Activated T-cell treated with anti-CD3 and anti-CD28 coated beads, Interleukin-2, amount 50 U/mL, for 4 hours (primary cell): Measurements from ENCODE around the gene HPSE. TPM values are rescaled to one million over a fixed set of nuclear protein-coding genes. Genes with fewer than 3 reads are reported as not detected.
A peak's percentile ranks its signal among the peaks of the same experiment; 100 is the strongest.

Source experiments
- ATAC-seq, 2 donors: fragments of 200-7000 bp; cut with Tn5 transposase; one replicate each; pipeline ENCODE4 v1.10.0; 2021
- DNase-seq: peaks from one replicate; pipeline ENCODE4 v3.0.0-alpha.2; 2020
- H3K27me3 Mint-ChIP-seq: one replicate; pipeline ENCODE4 v1.8.0; 2021; ENCODE audit warnings: low read depth, mixed read lengths
- H3K36me3 Mint-ChIP-seq: one replicate; pipeline ENCODE4 v1.8.0; 2022; ENCODE audit warnings: mixed read lengths; ENCODE audit not compliant: insufficient read depth
- H3K4me1 Mint-ChIP-seq: one replicate; pipeline ENCODE4 v1.8.0; 2021; ENCODE audit warnings: low read depth, mixed read lengths
- H3K4me3 Mint-ChIP-seq: one replicate; pipeline ENCODE4 v1.8.0; 2021; ENCODE audit warnings: mild to moderate bottlenecking, moderate library complexity, mixed read lengths
- H3K9me3 Mint-ChIP-seq: one replicate; pipeline ENCODE4 v1.8.0; 2021; ENCODE audit warnings: mixed read lengths
- total RNA-seq, 3 donors: library from RNA; stranded (reverse); gene quantifications; one replicate each; pipeline ENCODE4 v1.2.1, GENCODE V29; 2021

The HPSE gene
- total RNA-seq: 1 to 10 TPM; 4.2 to 5.6 (median 5.0) TPM

DNA sequence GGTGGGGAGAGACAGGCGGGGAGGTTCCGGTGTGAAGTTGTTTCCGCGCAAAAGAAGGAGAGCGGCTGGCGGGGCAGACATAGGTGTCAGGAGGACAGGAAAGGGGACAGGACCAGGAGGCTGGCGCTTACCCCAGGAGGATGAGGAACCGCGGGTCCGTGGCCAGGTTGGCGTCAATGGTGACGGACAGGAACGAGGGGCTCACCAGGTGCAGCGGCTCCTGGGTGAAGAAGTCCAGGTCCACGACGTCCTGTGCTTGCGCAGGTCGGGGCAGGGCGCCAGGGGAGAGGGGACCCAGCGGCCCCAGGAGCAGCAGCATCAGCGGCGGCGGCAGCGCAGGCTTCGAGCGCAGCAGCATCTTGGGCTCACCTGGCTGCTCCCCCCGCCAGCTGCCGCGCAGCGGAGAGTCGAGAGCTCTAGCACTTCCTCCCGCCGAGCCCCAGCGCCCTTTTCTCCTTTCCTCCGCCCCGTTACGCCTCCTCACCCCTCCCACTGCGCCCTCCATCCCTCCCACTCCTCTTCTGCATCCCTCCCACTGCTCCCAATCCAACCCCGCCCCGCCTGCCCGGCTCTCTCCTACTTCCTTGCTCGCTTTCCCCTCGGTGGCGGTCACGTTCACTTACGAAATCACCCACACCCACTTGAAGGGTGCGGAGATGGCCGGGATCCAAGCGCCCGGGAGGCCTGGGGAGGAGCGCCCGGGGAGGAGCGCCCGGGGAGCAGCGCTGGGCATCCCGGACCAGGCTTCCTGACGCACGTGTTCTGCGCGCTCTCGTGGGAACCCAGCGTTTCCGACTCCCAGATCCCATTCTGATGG is at the start of gene HPSE:
Gene HPSE (minus strand): TSS at position 424 of the 817 bp plus-strand sequence. CDS start 66 bp downstream, at position 358.
- peaks cover 6% of the 10 kb centered on the region for H3K9me3 Mint-ChIP-seq
- H3K36me3 Mint-ChIP-seq: peaks cover 3% of the 10 kb centered on the region
- H3K4me1 Mint-ChIP-seq: peaks cover 31% of the 10 kb centered on the region
- peak within 1 kb of the TSS; percentile 86 for H3K4me3 Mint-ChIP-seq
- peak; percentile 88 to 89 for ATAC-seq
- no peaks in the 10 kb centered on the region for H3K27me3 Mint-ChIP-seq
- DNase-seq: peak; percentile 60

DNA sequence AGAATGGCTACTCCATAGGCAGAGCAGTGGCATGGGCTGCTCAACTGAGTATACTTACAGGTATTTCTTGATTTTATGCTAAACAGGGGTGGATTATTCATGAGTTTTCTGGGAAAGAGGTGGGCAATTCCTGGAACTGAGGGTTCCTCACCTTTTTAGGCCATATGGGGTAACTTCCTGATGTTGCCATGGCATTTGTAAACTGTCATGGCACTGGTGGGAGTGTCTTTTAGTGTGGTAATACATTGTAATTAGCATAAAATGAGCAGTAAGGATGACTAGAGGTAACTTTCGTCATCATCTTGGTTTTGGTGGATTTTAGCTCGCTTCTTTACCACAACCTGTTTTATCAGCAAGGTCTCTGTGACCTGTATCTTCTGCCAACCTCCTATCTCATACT is 48.2 kb upstream of the HPSE start:
- peaks cover 8% of the 10 kb centered on the region for H3K4me1 Mint-ChIP-seq
- no peaks in the 10 kb centered on the region for H3K27me3 Mint-ChIP-seq
- H3K36me3 Mint-ChIP-seq: no peaks in the 10 kb centered on the region
- DNase-seq (no peak), ATAC-seq (peak in 1 of 2 donors; percentile 43)
- H3K4me3 Mint-ChIP-seq: no peak overlapping the region
- H3K9me3 Mint-ChIP-seq: peaks cover 13% of the 10 kb centered on the region

DNA sequence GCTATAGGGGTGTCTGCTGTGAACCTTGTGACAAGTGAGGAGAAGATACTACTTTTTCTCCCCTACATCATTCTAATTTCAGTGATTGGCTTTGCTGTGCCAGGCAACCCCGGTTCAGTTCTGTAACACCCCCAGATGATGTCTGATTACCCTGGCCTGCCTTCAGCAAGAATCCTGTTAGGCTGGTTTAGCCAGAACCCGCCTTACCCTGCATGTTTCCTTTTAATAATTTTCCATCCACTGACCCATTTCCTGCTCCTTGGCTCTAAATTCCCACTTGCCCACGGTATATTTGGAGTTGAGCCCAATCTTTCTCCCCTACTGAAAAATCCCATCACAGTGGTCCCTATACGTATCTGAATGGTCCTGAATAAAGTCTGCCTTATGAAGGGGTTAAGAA is 46.5 kb upstream of the HPSE start:
- Mint-ChIP-seq H3K4me1 (peaks cover 2% of the 10 kb centered on the region), H3K4me3 (no peak overlapping the region), H3K27me3 (peaks cover 1% of the 10 kb centered on the region), H3K36me3 (no peaks in the 10 kb centered on the region), H3K9me3 (peaks cover 24% of the 10 kb centered on the region)
- ATAC-seq (no peak), DNase-seq (no peak)

DNA sequence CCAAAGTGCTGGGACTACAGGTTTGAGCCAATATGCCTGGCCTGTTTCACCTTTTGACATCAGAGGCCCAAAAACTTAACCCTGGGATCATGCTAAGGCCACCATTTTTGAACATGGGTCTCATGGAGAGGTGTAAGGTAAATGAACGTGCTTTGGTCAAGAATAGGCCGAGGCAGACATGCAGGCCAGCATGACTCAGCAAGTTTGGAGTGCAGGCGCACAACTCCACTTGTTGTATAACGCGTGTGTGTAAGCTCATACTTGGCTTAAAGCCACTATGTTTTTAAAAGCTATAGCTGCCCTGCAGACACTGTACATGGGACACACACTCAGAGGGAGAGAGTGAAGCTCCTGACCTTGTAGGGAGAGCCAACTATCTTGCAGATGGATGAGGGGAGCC is 43.8 kb upstream of the HPSE start:
- ATAC-seq: no peak
- Mint-ChIP-seq H3K36me3 (no peaks in the 10 kb centered on the region), H3K27me3 (peaks cover 2% of the 10 kb centered on the region), H3K9me3 (peaks cover 24% of the 10 kb centered on the region), H3K4me1 (peaks cover 2% of the 10 kb centered on the region), H3K4me3 (no peak overlapping the region)
- no peak for DNase-seq

DNA sequence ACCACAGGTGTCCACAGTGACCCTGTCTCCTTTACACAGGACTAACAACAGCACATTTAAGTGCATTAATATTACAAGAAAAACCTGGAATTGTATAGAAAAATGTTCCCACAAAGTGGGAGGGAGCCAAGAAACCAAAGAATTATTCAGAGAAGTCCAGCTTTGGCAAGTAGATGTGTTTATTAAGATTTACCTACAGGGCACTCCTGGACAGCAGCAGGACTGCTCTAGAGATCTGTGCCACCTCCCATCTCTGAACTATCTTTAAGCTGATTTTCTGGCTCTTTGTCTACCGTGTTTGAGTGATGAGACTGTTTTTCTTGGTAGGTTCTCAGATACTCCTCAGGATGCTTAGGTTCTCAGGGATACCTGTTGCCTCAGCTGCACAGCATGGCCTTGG is 38.3 kb upstream of the HPSE start:
- DNase-seq (no peak), ATAC-seq (no peak)
- no peaks in the 10 kb centered on the region for H3K4me1 Mint-ChIP-seq
- H3K27me3 Mint-ChIP-seq: peaks cover 2% of the 10 kb centered on the region
- H3K4me3 Mint-ChIP-seq: no peak overlapping the region
- H3K36me3 Mint-ChIP-seq: no peaks in the 10 kb centered on the region
- H3K9me3 Mint-ChIP-seq: peaks cover 12% of the 10 kb centered on the region

DNA sequence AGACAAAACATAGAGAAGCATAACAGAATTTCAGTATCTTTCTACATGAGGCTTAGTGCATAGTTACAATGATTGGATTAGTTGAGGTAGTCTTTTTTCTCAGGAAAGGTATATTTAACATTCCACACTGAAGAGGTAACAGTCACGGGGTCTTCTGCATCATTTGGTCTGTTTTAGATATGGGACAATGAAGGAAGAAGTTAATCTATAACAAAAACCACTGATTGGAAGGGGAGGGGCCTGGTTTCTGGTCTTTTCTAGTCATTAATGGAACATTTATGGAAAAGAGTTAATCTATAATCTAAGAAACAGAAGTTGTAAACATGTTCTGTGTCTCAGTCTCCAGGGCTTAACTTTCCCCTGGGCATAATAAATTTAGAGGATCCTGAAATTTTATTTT is 37.3 kb upstream of the HPSE start:
- no peak for DNase-seq
- Mint-ChIP-seq H3K4me3 (no peak overlapping the region), H3K27me3 (peaks cover 2% of the 10 kb centered on the region), H3K9me3 (peaks cover 2% of the 10 kb centered on the region), H3K4me1 (no peaks in the 10 kb centered on the region), H3K36me3 (no peaks in the 10 kb centered on the region)
- ATAC-seq: no peak

DNA sequence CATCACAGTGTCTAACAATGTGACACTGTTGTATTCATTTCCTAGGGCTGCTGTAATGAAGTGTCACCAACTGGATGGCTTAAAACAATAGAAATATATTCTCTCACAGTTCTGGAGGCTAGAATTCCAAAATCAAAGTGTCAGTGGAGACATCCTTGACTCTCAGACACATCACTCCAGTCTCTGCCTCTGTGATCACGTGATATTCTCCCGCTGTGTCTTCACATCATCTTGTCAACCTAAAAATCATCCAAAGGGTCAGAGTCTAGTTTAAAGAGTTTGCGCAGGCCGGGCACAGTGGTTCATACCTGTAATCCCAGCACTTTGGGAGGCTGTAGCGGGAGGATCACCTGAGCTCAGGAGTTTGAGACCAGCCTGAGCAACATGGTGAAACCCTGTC is 36.6 kb upstream of the HPSE start:
- no peak overlapping the region for H3K4me3 Mint-ChIP-seq
- H3K27me3 Mint-ChIP-seq: peaks cover 2% of the 10 kb centered on the region
- no peaks in the 10 kb centered on the region for H3K36me3 Mint-ChIP-seq
- DNase-seq (no peak), ATAC-seq (no peak)
- peaks cover 1% of the 10 kb centered on the region for H3K4me1 Mint-ChIP-seq
- H3K9me3 Mint-ChIP-seq: no peaks in the 10 kb centered on the region

DNA sequence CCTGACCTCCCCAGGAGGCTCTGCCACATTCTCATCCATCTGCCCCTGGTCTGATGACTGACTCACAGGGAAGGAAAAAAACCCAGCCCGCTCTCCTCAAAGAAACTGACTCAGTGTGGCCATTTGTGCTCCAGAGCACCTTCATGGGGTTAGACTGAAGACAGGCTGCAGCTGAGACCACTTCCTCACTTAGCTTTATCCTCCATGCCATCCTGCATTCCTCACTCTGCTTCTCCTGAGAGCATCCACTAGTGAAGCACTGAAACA is 35.9 kb upstream of the HPSE start:
- DNase-seq: no peak
- Mint-ChIP-seq H3K4me3 (no peak overlapping the region), H3K36me3 (no peaks in the 10 kb centered on the region), H3K27me3 (no peaks in the 10 kb centered on the region), H3K4me1 (peaks cover 1% of the 10 kb centered on the region), H3K9me3 (no peaks in the 10 kb centered on the region)
- no peak for ATAC-seq

DNA sequence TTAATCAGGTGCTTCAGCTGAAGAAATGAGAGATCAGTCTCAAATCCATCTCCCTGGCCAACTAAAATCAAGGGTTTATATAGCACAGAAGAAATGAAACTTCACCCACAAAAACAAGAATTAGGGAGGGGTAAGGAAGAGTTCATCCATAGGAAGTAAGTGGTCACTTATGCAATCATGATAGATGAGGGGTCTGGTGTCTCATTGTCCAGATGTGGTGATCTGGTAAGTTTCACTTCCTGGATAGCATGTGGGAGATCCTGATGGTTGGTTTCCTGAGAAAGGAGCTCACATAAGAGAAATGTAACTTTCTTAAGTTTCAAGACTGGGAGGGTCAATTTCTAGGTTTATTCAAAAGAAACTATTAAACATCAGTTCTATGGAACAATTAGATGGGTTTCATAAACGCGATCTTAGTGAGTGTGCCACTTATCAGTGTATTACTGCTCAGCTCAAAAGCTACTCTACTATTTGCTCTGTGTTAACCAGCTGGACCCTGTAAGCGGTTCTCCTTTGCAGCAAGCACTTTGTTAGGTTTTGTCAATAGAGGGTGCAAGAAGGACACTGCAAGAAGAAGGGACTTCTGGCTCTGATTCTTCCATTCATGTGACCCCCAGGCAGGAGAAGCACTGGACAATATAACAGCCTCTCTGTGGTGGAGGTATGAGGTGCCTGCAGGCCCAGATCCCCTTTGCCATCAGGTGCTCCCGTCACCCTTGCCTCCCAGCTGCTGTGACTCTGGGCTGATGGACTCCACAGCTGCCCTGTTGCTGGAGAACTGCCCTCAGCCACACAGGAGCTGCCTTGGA is 35.4 kb upstream of the HPSE start:
- DNase-seq: no peak
- peaks cover 1% of the 10 kb centered on the region for H3K4me1 Mint-ChIP-seq
- ATAC-seq: no peak
- H3K9me3 Mint-ChIP-seq: no peaks in the 10 kb centered on the region
- no peaks in the 10 kb centered on the region for H3K36me3 Mint-ChIP-seq
- no peak overlapping the region for H3K4me3 Mint-ChIP-seq
- no peaks in the 10 kb centered on the region for H3K27me3 Mint-ChIP-seq

DNA sequence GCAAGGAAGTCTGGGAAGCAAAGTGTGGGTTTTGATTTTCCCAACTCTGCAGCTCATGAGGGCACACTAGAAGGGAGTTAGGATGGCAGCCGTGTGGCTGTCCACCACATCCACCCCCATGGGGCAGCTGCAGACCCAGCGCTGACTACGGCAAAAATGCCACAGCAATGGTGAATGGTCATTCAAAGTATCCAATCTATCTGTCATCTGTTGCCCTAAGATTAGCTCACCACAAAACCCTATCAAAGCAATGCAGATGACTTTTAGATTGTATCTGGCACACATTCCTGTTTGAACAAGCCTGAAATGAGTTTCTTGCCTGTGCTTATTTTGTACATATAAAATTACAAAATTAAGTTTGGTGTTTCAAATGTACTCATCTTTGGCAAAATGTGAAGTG is 29.7 kb upstream of the HPSE start:
- no peaks in the 10 kb centered on the region for H3K27me3 Mint-ChIP-seq
- ATAC-seq (no peak), DNase-seq (no peak)
- H3K4me1 Mint-ChIP-seq: peaks cover 1% of the 10 kb centered on the region
- no peaks in the 10 kb centered on the region for H3K36me3 Mint-ChIP-seq
- H3K9me3 Mint-ChIP-seq: no peaks in the 10 kb centered on the region
- no peak overlapping the region for H3K4me3 Mint-ChIP-seq

DNA sequence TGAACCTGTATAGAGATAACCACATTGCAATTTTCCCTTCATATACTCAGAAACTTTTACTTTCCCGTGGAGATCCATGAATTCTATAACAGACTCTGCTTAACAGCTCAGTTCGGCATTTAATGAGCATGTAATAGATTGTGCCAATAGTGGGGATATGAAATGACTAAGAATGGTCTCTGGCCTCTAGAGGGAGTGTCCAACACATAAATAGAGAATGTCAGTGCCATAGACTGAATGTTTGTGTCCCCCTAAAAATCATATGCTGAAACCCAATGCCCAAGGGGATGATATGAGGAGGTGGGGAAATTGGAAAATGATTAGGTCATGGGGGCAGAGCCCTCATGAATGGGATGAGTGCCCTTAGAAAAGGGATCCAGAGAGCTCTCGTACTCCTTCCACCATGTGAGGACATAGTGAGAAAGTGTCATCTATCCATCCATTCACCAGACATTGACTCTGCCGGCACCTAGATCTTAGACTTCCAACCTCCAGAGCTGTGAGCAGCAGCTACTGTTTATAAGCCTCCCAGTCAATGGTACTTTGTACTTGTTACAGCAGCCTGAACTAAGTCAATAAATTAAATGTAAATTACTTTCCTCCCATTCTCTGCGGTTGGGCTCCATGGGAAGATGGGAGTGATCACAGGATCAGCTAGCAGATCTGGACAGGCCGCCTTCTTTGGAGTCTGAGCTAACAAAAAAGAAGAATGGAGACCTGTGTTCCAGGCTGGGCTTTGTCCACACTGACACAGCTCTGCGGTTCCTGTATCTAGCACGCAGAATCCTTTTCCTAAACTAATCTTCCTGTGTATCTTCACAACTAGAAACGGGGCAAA is 28.1 kb upstream of the HPSE start:
- DNase-seq: no peak
- H3K36me3 Mint-ChIP-seq: no peaks in the 10 kb centered on the region
- H3K4me3 Mint-ChIP-seq: no peak overlapping the region
- peaks cover 2% of the 10 kb centered on the region for H3K4me1 Mint-ChIP-seq
- H3K9me3 Mint-ChIP-seq: no peaks in the 10 kb centered on the region
- ATAC-seq: no peak
- H3K27me3 Mint-ChIP-seq: no peaks in the 10 kb centered on the region

DNA sequence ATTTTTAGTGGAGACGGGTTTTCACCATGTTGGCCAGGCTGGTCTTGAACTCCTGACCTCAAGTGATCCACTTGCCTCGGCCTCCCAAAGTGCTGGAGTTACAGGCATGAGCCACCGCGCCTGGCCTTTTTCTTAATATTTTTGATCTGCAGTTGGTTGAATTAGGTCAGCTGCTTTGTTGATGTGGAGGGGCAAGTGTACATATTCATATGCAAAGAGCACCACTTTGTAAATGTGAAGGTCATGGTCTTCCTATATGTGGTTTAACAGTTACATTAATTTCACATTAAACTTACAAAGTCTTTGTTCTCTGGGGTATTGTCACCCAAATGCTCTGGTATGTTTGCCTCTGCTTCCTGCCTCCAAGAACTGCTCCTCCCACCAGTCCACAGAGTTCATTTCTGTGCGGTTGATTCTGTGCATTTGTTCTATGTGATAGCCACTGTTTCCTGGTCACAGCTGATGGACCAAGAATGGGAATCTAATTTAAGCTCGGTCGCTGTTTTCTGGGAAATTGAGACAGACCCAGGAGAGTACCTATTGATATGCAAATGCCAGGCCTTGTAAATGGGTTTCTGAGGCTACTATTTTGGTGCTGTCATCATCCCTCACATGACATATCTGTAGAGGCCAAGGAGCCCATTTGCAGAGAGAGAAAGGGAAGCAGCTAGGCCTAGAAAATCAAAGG is 26.9 kb upstream of the HPSE start:
- Mint-ChIP-seq H3K9me3 (no peaks in the 10 kb centered on the region), H3K27me3 (no peaks in the 10 kb centered on the region), H3K4me3 (no peak overlapping the region), H3K36me3 (no peaks in the 10 kb centered on the region), H3K4me1 (peaks cover 14% of the 10 kb centered on the region)
- ATAC-seq (no peak), DNase-seq (no peak)

DNA sequence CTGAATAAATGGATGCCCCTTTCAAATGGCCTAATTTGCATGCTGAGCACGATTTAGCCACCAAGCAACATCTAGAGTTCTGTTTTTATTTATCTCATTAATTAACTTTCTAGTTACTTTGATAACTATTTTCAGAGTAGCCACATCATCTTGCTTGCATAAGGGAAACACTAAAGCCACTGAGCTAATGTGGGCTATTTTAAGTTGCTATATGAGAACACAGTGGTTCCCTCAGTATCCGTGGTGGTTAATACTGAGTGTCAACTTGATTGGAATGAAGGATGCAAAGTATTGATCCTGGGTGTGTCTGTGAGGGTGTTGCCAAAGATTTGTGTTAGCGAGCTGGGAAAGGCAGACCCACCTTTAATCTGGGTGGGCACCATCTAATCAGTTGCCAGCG is 25.4 kb upstream of the HPSE start:
- no peak for ATAC-seq
- no peaks in the 10 kb centered on the region for H3K9me3 Mint-ChIP-seq
- no peak overlapping the region for H3K4me3 Mint-ChIP-seq

DNA sequence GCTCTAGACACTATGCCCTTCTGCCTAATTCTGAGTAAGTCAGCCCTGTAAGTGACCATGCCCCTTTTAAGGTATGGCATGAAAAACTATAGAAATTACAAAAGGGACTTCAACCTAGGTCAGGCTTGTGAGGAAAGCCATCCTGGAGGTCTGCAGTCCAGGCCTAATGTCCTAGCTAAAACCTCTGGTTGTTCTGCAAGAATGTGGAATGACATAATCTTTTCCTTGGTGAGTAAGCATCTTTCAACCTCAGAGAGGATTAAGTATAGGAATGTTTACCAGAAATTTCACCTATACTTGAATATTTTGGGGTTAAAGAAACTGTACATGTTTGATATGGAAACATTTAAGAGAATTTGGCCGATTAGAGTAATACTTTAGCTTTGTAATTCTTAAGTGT is 23.8 kb upstream of the HPSE start:
- H3K36me3 Mint-ChIP-seq: no peaks in the 10 kb centered on the region
- H3K4me1 Mint-ChIP-seq: peaks cover 15% of the 10 kb centered on the region
- ATAC-seq: no peak
- H3K27me3 Mint-ChIP-seq: no peaks in the 10 kb centered on the region
- no peak overlapping the region for H3K4me3 Mint-ChIP-seq
- peaks cover 10% of the 10 kb centered on the region for H3K9me3 Mint-ChIP-seq
- DNase-seq: no peak

More for the DNA sequence above, 25.4 kb upstream of the HPSE start:
- Mint-ChIP-seq H3K36me3 (no peaks in the 10 kb centered on the region), H3K27me3 (no peaks in the 10 kb centered on the region), H3K4me1 (peaks cover 15% of the 10 kb centered on the region)
- DNase-seq: no peak
